ENCODE results near the gene FOXI3. TPM values are rescaled to one million over a fixed set of nuclear protein-coding genes. Genes with fewer than 3 reads are reported as not detected.

Gene FOXI3
- polyA plus RNA-seq, 1 donor (not counting 4 experiments of a cell fraction or from before 2014, with no cell fraction given), result not detected

DNA sequence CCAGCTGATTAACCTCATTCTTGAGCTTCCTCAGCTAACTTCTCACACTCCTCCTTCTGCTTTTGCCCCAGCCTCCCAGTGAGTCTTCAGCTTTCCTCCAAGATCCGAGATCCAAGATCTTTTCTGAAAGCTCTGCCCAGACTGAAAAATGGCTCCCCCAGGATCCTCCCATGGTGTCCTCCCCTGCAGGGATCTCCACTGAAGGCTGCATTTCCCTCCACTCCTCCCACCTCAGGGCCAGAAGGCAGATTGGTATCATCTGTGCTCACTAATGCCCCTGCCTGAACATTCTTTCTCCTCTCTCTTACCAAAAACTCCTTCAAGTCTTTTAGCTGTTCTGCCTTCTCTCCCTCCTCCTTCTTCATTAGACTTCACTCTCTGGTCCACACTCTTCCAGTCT lies 6.1 kb upstream of the FOXI3 start:
- FAIRE-seq (no peak), DNase-seq (ENCODE audit: low read depth, low spot score) (no peak)
- no peaks in the 10 kb centered on the region for H4K20me1 ChIP-seq (ENCODE audit: control insufficient read depth, extremely low read depth, insufficient read depth, low read length)
- H3K9me3 ChIP-seq (ENCODE audit: control insufficient read depth, low read depth, low read length), result no peaks in the 10 kb centered on the region
- H2AFZ ChIP-seq (ENCODE audit: control insufficient read depth, low read length), result no peak overlapping the region
- H3K9ac ChIP-seq (ENCODE audit: control insufficient read depth, extremely low read depth, insufficient read depth, low read length), result no peak overlapping the region
- H3K27me3 ChIP-seq (ENCODE audit: control insufficient read depth, extremely low read depth, insufficient read depth, low read length), result peaks cover 20% of the 10 kb centered on the region
- TF ChIP-seq, protein P1, sequence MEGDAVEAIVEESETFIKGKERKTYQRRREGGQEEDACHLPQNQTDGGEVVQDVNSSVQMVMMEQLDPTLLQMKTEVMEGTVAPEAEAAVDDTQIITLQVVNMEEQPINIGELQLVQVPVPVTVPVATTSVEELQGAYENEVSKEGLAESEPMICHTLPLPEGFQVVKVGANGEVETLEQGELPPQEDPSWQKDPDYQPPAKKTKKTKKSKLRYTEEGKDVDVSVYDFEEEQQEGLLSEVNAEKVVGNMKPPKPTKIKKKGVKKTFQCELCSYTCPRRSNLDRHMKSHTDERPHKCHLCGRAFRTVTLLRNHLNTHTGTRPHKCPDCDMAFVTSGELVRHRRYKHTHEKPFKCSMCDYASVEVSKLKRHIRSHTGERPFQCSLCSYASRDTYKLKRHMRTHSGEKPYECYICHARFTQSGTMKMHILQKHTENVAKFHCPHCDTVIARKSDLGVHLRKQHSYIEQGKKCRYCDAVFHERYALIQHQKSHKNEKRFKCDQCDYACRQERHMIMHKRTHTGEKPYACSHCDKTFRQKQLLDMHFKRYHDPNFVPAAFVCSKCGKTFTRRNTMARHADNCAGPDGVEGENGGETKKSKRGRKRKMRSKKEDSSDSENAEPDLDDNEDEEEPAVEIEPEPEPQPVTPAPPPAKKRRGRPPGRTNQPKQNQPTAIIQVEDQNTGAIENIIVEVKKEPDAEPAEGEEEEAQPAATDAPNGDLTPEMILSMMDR (optimal IDR thresholded peaks at IDR 0.05 in 1 of 3, IDR thresholded peaks at IDR 0.05 in 1 of 3, conservative IDR thresholded peaks at IDR 0.05 in 1 of 3; ENCODE audit: extremely low read depth in 1 of 3, insufficient read depth in 2 of 3, low read length in 3 of 3), result no peak
- TF ChIP-seq EZH2 (IDR thresholded peaks at IDR 0.05; ENCODE audit: low read length), result no peak
- H3K9me1 ChIP-seq (ENCODE audit: control insufficient read depth, extremely low read depth, insufficient read depth, low read length), result no peaks in the 10 kb centered on the region
- H3K36me3 ChIP-seq (ENCODE audit: control insufficient read depth in 2 of 2, extremely low read depth in 1 of 2, insufficient read depth in 2 of 2, low read length in 2 of 2), result no peaks in the 10 kb centered on the region
- no peak overlapping the region for H3K4me2 ChIP-seq (ENCODE audit: control insufficient read depth, extremely low read depth, insufficient read depth, low read depth, low read length)
- dilution Hi-C loops (cut with MboI; ENCODE audit: extremely low pct_ligation_motif_present, low sequenced_read_pairs), result no loop called here
- no peaks in the 10 kb centered on the region for H3K4me1 ChIP-seq (ENCODE audit: control insufficient read depth, extremely low read depth, insufficient read depth, low read length)
- no peaks in the 10 kb centered on the region for H3K79me2 ChIP-seq (ENCODE audit: control insufficient read depth, insufficient read depth, low read length)
- H3K27ac ChIP-seq (ENCODE audit: control insufficient read depth, insufficient read depth, low read length), result no peak overlapping the region
- no peak overlapping the region for H3K4me3 ChIP-seq (ENCODE audit: control insufficient read depth in 2 of 3, extremely low read depth in 1 of 3, insufficient read depth in 2 of 3, low read depth in 1 of 3, low read length in 3 of 3)

DNA sequence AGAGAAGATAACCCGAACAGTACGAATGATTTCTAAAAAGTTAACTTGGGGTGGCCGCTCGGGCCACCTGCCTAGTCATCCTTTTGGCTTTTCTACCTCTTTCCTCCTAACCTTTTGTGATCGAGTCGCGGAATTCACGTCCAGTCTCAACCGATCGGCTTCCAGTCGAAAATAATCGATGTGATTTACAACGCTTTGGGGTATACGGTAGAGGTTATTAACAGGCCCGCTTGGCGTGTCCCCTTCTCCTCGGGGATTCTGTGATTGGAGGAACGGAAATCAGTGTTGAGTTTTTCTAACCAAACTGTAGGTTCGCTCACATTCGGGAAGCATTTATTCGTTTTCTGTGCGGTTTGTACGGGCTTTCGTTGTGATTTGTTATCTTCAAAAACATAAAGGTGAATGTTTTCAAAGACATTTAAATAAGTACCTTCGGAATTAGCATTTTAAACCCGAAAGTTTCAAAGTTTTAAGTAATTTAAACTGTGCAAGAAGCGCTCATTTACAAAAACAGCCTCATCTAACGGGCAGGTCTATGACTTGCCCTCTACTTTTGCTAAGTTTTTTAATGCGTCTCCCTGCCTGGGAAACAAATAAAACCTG lies 588 bp upstream of the FOXI3 start:
- Histone ChIP-seq H3K9me3 (ENCODE audit: control insufficient read depth, low read depth, low read length) (no peaks in the 10 kb centered on the region), H3K4me1 (ENCODE audit: control insufficient read depth, extremely low read depth, insufficient read depth, low read length) (peaks cover 5% of the 10 kb centered on the region), H3K9me1 (ENCODE audit: control insufficient read depth, extremely low read depth, insufficient read depth, low read length) (no peaks in the 10 kb centered on the region), H3K36me3 (ENCODE audit: control insufficient read depth in 2 of 2, extremely low read depth in 1 of 2, insufficient read depth in 2 of 2, low read length in 2 of 2) (no peaks in the 10 kb centered on the region), H3K79me2 (ENCODE audit: control insufficient read depth, insufficient read depth, low read length) (no peaks in the 10 kb centered on the region), H2AFZ (ENCODE audit: control insufficient read depth, low read length) (no peak overlapping the region), H4K20me1 (ENCODE audit: control insufficient read depth, extremely low read depth, insufficient read depth, low read length) (no peaks in the 10 kb centered on the region), H3K4me2 (ENCODE audit: control insufficient read depth, extremely low read depth, insufficient read depth, low read depth, low read length) (peak overlapping the region; percentile 74), H3K27ac (ENCODE audit: control insufficient read depth, insufficient read depth, low read length) (no peak overlapping the region), H3K4me3 (ENCODE audit: control insufficient read depth in 2 of 3, extremely low read depth in 1 of 3, insufficient read depth in 2 of 3, low read depth in 1 of 3, low read length in 3 of 3) (peak overlapping the region in 1 of 3 experiments; percentile 44), H3K27me3 (ENCODE audit: control insufficient read depth, extremely low read depth, insufficient read depth, low read length) (peaks cover 41% of the 10 kb centered on the region), H3K9ac (ENCODE audit: control insufficient read depth, extremely low read depth, insufficient read depth, low read length) (no peak overlapping the region)
- dilution Hi-C loops (cut with MboI; ENCODE audit: extremely low pct_ligation_motif_present, low sequenced_read_pairs), result no loop called here
- TF ChIP-seq, protein P1 (optimal IDR thresholded peaks at IDR 0.05 in 1 of 3, IDR thresholded peaks at IDR 0.05 in 1 of 3, conservative IDR thresholded peaks at IDR 0.05 in 1 of 3; ENCODE audit: extremely low read depth in 1 of 3, insufficient read depth in 2 of 3, low read length in 3 of 3), result no peak
- TF ChIP-seq EZH2 (IDR thresholded peaks at IDR 0.05; ENCODE audit: low read length), result peak; percentile 97
- FAIRE-seq (no peak), DNase-seq (ENCODE audit: low read depth, low spot score) (no peak)

All from keratinocyte (primary cell).